ENCODE results near the gene TMEM115. TPM values are rescaled to one million over a fixed set of nuclear protein-coding genes. Genes with fewer than 3 reads are reported as not detected.

Gene TMEM115
- total RNA-seq, 3 donors from 2014 or later, result 25.2 to 27.4 (median 25.4) TPM

DNA sequence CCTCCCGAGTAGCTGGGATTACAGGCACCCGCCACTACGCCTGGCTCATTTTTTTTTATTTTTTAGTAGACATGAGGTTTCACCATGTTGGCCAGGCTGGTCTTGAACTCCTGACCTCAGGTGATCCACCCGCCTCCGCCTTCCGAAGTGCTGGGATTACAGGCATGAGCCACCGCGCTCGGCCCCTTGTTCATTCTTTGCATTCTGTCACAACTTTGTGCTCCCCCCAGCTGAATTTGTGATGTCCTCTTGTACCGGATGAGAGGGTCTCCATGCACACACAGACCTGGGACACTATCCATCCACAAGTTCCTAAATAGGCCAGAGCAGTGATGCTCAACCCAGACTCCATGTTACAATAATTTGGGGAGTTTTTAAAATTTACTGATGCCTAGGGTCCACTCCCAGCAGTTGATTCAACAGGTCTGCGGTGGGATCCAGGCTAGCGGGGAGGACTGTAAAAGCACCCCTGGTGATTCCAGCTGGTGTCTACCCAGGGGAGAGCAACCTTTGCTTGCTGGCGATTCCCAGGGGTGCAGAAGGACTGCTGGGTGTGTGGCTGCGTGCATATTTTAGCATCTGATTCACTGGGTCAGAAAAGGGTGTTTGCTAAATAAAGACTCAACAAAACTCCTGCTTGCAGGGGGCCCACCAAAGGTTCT, 19.7 kb downstream of the TMEM115 start:
- peak overlapping the region; percentile 96 for H3K4me3 Mint-ChIP-seq
- peaks cover 4% of the 10 kb centered on the region for H3K36me3 Mint-ChIP-seq (ENCODE audit: insufficient read depth)
- H3K27me3 Mint-ChIP-seq (ENCODE audit: low read depth), result no peaks in the 10 kb centered on the region
- H3K9me3 Mint-ChIP-seq, result no peaks in the 10 kb centered on the region
- peaks cover 46% of the 10 kb centered on the region for H3K4me1 Mint-ChIP-seq (ENCODE audit: low read depth)
- DNase-seq (no peak), ATAC-seq (no peak)

DNA sequence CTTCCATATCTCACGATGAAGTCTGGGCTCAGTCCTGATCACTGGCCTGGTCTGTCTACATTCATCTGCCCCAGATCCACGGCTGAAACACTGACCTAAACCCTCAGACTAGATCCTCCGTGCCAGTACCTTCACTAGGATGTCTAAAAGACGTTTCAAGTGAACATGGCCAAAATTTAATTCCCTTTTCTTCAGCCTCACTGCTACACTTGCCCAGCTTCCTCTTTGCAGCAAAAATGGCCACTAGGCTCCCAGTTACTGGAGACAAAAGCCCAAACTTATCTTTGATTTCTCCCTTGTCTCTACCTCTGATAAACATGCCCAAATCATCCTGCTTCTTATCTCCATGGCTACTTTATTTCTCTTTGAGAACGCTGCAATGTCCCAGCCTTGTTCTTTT, 20.4 kb downstream of the TMEM115 start:
- H3K36me3 Mint-ChIP-seq (ENCODE audit: insufficient read depth), result peaks cover 7% of the 10 kb centered on the region
- H3K9me3 Mint-ChIP-seq, result no peaks in the 10 kb centered on the region
- no peak for DNase-seq
- H3K4me1 Mint-ChIP-seq (ENCODE audit: low read depth), result peaks cover 52% of the 10 kb centered on the region
- H3K27me3 Mint-ChIP-seq (ENCODE audit: low read depth), result no peaks in the 10 kb centered on the region
- ATAC-seq, result no peak
- peak overlapping the region; percentile 96 for H3K4me3 Mint-ChIP-seq

GRCh38 chr3:50337175-50337861, 22.0 kb downstream of the TMEM115 start:
- peak; percentile 90 for DNase-seq
- H3K9me3 Mint-ChIP-seq, result no peaks in the 10 kb centered on the region
- ATAC-seq, result peak; percentile 80 to 86
- H3K36me3 Mint-ChIP-seq (ENCODE audit: insufficient read depth), result peaks cover 10% of the 10 kb centered on the region
- peak overlapping the region; percentile 96 for H3K4me3 Mint-ChIP-seq
- no peaks in the 10 kb centered on the region for H3K27me3 Mint-ChIP-seq (ENCODE audit: low read depth)
- peaks cover 59% of the 10 kb centered on the region for H3K4me1 Mint-ChIP-seq (ENCODE audit: low read depth)

DNA sequence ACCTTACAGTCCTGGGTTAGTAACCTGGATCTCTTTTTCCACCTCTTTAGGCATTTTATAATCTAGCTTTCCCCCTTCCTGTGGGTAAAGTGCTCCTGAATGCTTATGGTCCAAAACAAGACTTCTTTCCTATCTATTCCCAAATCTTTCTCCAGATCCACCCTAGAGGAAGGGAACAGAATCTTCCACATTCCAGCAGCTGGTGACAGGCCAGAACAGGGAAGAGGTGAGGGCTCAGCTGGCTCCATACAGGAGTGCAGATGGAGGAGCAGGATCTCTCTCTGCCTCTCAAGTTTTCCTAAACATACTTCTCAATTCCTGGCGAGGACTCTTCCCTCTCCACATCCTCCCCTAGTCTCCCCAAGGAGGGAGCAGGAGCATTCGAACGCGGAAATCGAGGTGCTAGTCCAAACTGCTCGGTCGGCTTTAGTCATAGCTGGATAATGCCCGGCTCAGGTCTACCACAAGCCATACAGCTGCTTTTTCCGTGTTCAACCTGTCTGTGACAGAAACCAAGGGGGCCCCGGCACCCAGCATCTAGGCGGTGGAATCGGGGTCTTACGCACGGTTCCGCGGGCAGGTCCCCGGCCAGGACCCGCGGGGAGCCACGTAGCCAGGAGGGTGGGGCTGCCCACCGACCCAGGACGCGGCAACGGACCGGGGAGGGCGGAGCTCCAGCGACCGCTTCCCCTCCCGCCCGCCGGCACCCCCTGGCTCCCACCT, 22.7 kb downstream of the TMEM115 start:
- Mint-ChIP-seq H3K4me3 (peak overlapping the region; percentile 96), H3K27me3 (ENCODE audit: low read depth) (no peaks in the 10 kb centered on the region), H3K4me1 (ENCODE audit: low read depth) (peaks cover 59% of the 10 kb centered on the region), H3K9me3 (no peaks in the 10 kb centered on the region), H3K36me3 (ENCODE audit: insufficient read depth) (peaks cover 14% of the 10 kb centered on the region)
- DNase-seq, result no peak
- peak; percentile 36 to 39 for ATAC-seq

DNA sequence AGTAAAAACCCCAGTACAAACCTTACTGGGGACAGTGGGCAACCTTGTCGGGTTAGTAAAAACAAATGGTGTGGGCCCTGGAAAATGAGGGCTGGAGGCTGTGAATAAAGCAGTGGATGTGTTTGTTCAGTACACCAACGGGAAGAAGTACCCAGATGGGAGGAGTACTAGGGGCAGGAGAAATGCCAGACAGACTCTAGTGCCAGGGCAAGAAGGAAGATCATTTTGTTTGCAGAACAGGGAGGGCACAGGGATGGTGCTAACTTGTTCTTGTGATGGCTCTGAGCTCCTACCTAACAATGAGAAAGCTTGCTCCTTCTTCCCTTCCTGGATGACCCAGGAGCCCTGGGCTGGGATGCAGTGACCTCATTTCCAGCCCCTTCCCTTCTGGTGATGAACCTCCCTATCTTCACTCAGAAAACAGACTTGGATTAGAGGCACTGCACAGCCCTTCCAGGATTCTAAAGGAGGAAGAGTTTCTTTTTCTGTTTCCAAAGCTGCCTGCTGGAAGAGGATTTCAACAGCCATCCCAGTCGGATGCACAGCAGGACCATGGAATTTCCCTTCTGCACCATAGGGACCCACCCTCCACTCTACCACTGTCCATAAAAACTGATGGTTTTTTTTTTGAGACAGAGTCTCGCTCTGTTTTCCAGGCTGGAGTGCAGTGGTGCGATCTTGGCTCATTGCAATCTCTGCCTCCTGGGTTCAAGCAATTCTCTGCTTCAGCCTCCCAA, 24.8 kb downstream of the TMEM115 start:
- H3K27me3 Mint-ChIP-seq (ENCODE audit: low read depth), result no peaks in the 10 kb centered on the region
- ATAC-seq (no peak), DNase-seq (no peak)
- no peaks in the 10 kb centered on the region for H3K9me3 Mint-ChIP-seq
- peaks cover 16% of the 10 kb centered on the region for H3K36me3 Mint-ChIP-seq (ENCODE audit: insufficient read depth)
- H3K4me1 Mint-ChIP-seq (ENCODE audit: low read depth), result peaks cover 47% of the 10 kb centered on the region
- H3K4me3 Mint-ChIP-seq, result peak overlapping the region; percentile 58

DNA sequence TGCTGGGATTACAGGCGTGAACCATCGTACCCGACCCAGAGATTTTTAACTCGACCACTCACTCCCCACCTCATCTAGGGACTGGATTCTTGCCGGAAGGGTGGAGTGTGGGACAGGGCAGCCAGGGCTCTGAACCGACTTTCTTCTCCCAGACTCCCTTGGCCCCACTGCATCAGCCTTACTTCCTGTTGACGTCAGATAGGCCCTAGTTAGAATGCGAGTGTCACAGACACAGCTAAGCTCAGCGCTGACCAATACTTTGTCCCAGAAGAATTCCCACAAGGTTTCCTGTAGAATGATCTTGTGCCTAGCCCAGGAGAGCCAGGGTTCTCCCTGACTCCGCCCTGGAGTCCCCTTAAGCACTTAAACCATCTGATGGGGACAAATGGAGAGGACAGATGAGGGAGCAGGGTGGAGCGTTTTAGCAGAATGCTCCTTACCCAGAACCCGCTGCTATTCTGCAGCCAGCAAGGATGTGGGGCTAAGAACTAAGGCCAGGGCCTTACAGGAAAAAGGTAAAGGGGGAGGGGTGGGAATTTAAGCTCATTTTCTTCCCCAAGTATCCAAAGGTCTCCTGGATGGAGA, 25.5 kb downstream of the TMEM115 start:
- H3K27me3 Mint-ChIP-seq (ENCODE audit: low read depth), result no peaks in the 10 kb centered on the region
- H3K4me3 Mint-ChIP-seq, result peak overlapping the region; percentile 58
- no peak for ATAC-seq
- peaks cover 41% of the 10 kb centered on the region for H3K4me1 Mint-ChIP-seq (ENCODE audit: low read depth)
- H3K9me3 Mint-ChIP-seq, result no peaks in the 10 kb centered on the region
- peaks cover 16% of the 10 kb centered on the region for H3K36me3 Mint-ChIP-seq (ENCODE audit: insufficient read depth)
- no peak for DNase-seq

DNA sequence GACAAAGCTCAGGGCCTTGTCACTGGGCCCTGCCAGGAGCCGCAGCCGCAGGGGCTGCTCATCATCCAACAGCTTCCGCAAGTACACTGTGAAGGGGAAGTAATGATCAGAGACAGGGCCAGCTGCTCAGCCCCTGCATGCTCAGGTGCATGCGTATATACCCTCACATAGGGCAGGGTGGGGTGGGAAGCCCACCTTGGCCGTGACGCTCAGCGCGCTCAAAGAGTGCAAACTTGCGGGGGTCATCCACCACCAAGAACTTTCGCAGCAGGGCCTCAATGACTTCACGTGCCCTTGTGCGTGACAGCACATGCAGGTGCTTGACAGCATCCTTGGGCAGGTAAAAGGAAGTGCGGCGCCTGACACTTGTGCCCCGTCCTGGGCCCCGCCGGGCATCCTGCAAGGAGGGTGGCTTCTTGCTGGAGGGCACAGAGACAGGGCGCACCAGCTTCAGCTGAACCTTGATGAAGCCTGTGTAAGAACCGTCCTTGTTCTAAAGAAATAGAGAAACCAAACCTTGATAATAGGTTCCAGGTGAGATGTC, 27.9 kb downstream of the TMEM115 start:
- H3K9me3 Mint-ChIP-seq, result no peaks in the 10 kb centered on the region
- no peak for DNase-seq
- no peak for ATAC-seq
- no peaks in the 10 kb centered on the region for H3K27me3 Mint-ChIP-seq (ENCODE audit: low read depth)
- peaks cover 43% of the 10 kb centered on the region for H3K4me1 Mint-ChIP-seq (ENCODE audit: low read depth)
- peaks cover 14% of the 10 kb centered on the region for H3K36me3 Mint-ChIP-seq (ENCODE audit: insufficient read depth)
- no peak overlapping the region for H3K4me3 Mint-ChIP-seq

- Mint-ChIP-seq H3K4me1 (ENCODE audit: low read depth) (peaks cover 35% of the 10 kb centered on the region), H3K4me3 (no peak overlapping the region), H3K36me3 (ENCODE audit: insufficient read depth) (peaks cover 15% of the 10 kb centered on the region), H3K27me3 (ENCODE audit: low read depth) (no peaks in the 10 kb centered on the region), H3K9me3 (no peaks in the 10 kb centered on the region)
- DNase-seq (no peak), ATAC-seq (no peak)
Measured at GRCh38 chr3:50330330-50330729, 29.0 kb downstream of the TMEM115 start.

- peaks cover 10% of the 10 kb centered on the region for H3K36me3 Mint-ChIP-seq (ENCODE audit: insufficient read depth)
- DNase-seq, result peak; percentile 92
- H3K27me3 Mint-ChIP-seq (ENCODE audit: low read depth), result no peaks in the 10 kb centered on the region
- H3K4me3 Mint-ChIP-seq, result peak within 1 kb of the TSS; percentile 90
- peaks cover 23% of the 10 kb centered on the region for H3K4me1 Mint-ChIP-seq (ENCODE audit: low read depth)
- H3K9me3 Mint-ChIP-seq, result no peaks in the 10 kb centered on the region
- ATAC-seq, result peak; percentile 95 to 96
Measured at GRCh38 chr3:50327943-50328691, 31.2 kb downstream of the TMEM115 start, which contains the start of gene TUSC2. TSS of gene TUSC2 (minus strand) at chr3:50328223. CDS start at chr3:50328099, 124 bp downstream.

DNA sequence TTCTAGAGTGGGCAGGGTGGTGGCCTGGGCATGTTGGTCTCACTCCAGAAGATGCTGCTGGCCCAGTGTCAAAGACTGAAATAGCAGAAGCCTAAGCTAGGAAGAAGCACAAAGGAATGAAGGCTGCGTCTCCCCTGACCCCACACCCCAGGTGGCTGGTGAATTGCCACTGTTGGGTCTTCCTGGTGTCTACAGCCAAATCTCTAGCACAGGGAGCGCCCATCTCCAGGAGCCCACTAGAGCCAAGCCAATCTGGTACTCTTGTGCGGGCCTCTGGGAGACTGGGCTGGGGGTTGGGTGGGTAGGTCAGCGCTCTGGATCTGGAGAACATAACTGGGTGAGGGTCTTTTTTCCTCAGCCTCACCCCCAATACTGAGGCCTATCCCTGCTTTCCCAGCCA, 32.2 kb downstream of the TMEM115 start:
- Mint-ChIP-seq H3K4me3 (peak overlapping the region; percentile 90), H3K27me3 (ENCODE audit: low read depth) (no peaks in the 10 kb centered on the region), H3K36me3 (ENCODE audit: insufficient read depth) (peaks cover 7% of the 10 kb centered on the region), H3K9me3 (no peaks in the 10 kb centered on the region), H3K4me1 (ENCODE audit: low read depth) (peaks cover 23% of the 10 kb centered on the region)
- ATAC-seq (no peak), DNase-seq (no peak)

DNA sequence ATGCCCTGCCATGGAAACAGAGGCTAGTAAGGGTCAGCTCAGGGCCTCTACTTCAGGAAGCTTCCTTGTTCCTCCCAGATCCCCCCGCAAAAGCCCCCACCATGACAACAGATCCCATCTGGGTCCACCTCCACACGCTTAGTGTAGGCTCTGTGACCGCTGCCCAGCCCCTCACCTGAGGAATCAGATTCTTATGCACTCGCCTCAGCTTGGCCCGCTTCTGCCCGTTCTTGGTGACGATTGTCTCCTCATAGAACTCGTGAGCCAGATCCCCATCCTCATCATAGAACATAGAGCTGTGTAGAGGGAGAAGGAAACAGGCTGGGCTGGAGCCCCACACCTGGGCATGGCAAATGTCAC, 33.2 kb downstream of the TMEM115 start:
- no peak for ATAC-seq
- H3K36me3 Mint-ChIP-seq (ENCODE audit: insufficient read depth), result peaks cover 5% of the 10 kb centered on the region

GRCh38 chr3:50325497-50326181, 33.7 kb downstream of the TMEM115 start:
- H3K27me3 Mint-ChIP-seq (ENCODE audit: low read depth), result no peaks in the 10 kb centered on the region
- H3K4me1 Mint-ChIP-seq (ENCODE audit: low read depth), result peaks cover 24% of the 10 kb centered on the region
- no peaks in the 10 kb centered on the region for H3K9me3 Mint-ChIP-seq
- DNase-seq (no peak), ATAC-seq (no peak)
- H3K36me3 Mint-ChIP-seq (ENCODE audit: insufficient read depth), result peaks cover 5% of the 10 kb centered on the region
- no peak overlapping the region for H3K4me3 Mint-ChIP-seq

More for the DNA sequence above, 33.2 kb downstream of the TMEM115 start:
- Mint-ChIP-seq H3K9me3 (no peaks in the 10 kb centered on the region), H3K4me1 (ENCODE audit: low read depth) (peaks cover 23% of the 10 kb centered on the region), H3K4me3 (peak overlapping the region; percentile 90), H3K27me3 (ENCODE audit: low read depth) (no peaks in the 10 kb centered on the region)
- DNase-seq, result no peak

GRCh38 chr3:50325113-50325480, 34.2 kb downstream of the TMEM115 start:
- Mint-ChIP-seq H3K27me3 (ENCODE audit: low read depth) (no peaks in the 10 kb centered on the region), H3K4me3 (no peak overlapping the region), H3K4me1 (ENCODE audit: low read depth) (peaks cover 29% of the 10 kb centered on the region), H3K9me3 (no peaks in the 10 kb centered on the region), H3K36me3 (ENCODE audit: insufficient read depth) (peaks cover 3% of the 10 kb centered on the region)
- ATAC-seq (no peak), DNase-seq (no peak)
